ENCODE measurements around the gene ITPRIP.

Gene ITPRIP

DNA sequence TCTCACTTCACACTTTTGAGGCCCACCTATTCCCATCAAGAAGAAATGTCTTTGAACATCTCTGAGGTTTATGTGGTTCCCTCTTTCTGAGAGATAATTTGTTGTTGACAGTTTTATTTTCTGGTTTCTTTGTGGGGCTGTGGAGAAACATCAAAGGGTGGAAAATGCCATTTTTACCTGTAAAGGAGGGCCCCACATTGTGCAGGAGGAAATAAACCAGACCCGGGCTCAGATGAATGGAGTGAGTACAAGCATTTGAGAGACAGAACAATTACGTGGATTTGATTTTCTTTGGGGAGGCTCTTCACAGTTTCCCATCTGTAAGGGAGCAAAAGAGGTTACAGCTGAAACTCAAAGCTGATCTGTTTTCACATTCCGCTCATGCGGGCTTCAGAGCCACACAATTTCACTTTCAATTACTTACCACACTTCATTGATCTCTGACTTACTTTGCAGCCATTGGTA, 29.8 kb downstream of the ITPRIP start:
- TF ChIP-seq, protein P1, sequence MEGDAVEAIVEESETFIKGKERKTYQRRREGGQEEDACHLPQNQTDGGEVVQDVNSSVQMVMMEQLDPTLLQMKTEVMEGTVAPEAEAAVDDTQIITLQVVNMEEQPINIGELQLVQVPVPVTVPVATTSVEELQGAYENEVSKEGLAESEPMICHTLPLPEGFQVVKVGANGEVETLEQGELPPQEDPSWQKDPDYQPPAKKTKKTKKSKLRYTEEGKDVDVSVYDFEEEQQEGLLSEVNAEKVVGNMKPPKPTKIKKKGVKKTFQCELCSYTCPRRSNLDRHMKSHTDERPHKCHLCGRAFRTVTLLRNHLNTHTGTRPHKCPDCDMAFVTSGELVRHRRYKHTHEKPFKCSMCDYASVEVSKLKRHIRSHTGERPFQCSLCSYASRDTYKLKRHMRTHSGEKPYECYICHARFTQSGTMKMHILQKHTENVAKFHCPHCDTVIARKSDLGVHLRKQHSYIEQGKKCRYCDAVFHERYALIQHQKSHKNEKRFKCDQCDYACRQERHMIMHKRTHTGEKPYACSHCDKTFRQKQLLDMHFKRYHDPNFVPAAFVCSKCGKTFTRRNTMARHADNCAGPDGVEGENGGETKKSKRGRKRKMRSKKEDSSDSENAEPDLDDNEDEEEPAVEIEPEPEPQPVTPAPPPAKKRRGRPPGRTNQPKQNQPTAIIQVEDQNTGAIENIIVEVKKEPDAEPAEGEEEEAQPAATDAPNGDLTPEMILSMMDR (conservative IDR thresholded peaks at IDR 0.05; ENCODE audit: low read depth, low read length): no peak
- peak; percentile 37 for DNase-seq (ENCODE audit: low read depth)

DNA sequence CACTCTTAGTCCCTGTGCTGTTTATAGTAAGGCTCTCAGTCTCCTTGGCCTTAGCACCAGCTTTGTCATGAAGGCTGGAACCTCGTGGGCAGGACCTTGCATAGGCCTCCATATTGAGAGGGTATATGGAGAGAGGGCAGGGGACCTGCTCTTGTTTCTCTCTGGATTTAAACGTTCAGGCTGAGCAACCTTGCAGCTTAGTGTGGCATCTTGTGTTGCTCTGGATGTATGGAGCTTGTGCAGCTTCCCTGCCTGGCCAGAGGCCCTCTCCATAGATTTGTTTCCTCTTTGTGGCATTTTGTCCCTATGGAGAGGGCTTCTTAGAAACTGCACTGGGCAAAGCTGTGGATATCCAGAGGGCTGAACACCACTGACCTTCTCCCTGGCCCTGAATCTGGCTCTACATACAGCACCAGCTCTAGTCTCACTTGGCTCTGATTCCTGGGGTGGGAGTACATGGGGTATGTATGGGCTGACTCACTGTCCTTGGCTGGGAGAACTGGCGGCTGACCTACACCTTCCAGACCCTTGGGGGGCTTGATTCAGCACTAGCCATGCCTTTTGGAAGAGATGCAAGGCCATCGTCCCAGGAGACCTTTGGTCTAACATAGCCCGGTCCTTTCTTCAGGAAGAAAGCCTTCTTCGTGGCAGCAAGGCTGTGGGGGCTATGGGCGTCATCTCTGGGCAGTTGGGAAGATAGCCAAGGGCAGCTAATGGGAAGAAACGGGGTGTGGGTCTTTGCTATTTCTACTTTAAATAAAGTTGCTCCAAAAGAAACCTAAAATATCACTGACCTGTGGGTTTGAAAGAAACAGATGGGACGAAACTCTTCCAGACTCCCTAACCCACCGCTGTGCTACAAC, 30.5 kb downstream of the ITPRIP start:
- peak; percentile 63 for DNase-seq (ENCODE audit: low read depth)
- no peak overlapping the region for H3K4me3 ChIP-seq (ENCODE audit: low read depth, low read length)
- TF ChIP-seq, protein P1 (conservative IDR thresholded peaks at IDR 0.05; ENCODE audit: low read depth, low read length): no peak

More for the DNA sequence above, 29.8 kb downstream of the ITPRIP start:
- H3K4me3 ChIP-seq (ENCODE audit: low read depth, low read length): no peak overlapping the region

GRCh38 chr10:104306897-104307296, 31.4 kb downstream of the ITPRIP start:
- H3K4me3 ChIP-seq (ENCODE audit: low read depth, low read length): no peak overlapping the region
- DNase-seq (ENCODE audit: low read depth): peak; percentile 45
- TF ChIP-seq, protein P1 (conservative IDR thresholded peaks at IDR 0.05; ENCODE audit: low read depth, low read length): no peak

DNA sequence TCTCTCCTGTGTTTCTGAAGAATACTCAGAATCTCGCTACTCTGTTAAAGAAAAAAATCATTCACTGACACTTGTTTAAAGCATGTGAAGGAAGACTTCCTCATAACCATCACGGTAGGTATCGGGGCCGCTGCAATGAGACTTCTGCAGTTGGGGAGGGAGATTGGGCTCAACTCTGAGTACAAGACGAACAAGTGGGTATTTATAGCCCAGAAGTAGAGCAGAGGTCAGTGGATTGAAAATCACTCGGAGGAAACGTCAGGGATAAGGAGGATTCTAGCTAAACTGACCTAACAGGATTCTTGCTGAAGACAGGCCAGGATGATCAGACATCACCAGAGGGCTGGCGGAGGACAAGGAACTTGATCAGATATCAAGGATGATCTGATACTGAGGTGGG, 33.3 kb downstream of the ITPRIP start:
- no peak overlapping the region for H3K4me3 ChIP-seq (ENCODE audit: low read depth, low read length)
- DNase-seq (ENCODE audit: low read depth): peak; percentile 54
- TF ChIP-seq, protein P1 (conservative IDR thresholded peaks at IDR 0.05; ENCODE audit: low read depth, low read length): no peak

DNA sequence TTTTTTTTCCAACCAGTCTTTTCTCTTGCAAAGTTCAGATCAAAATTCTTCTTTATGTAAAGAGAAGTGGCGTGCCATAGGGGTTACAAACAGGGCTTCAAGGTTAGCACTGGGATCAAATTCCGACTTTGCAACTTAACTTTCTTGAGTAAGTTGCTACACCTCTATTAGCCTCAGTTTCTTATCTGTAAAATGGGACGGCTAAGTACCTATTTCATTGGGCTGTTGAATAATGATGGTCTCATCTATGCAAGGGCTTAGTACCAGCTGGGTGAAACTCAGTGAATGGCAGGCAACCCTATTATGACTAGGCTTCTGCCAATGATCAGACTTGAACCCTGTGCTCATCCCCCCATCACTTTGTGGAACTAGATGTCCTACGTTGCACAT, 33.9 kb downstream of the ITPRIP start:
- DNase-seq (ENCODE audit: low read depth): peak; percentile 6
- TF ChIP-seq, protein P1 (conservative IDR thresholded peaks at IDR 0.05; ENCODE audit: low read depth, low read length): no peak

DNA sequence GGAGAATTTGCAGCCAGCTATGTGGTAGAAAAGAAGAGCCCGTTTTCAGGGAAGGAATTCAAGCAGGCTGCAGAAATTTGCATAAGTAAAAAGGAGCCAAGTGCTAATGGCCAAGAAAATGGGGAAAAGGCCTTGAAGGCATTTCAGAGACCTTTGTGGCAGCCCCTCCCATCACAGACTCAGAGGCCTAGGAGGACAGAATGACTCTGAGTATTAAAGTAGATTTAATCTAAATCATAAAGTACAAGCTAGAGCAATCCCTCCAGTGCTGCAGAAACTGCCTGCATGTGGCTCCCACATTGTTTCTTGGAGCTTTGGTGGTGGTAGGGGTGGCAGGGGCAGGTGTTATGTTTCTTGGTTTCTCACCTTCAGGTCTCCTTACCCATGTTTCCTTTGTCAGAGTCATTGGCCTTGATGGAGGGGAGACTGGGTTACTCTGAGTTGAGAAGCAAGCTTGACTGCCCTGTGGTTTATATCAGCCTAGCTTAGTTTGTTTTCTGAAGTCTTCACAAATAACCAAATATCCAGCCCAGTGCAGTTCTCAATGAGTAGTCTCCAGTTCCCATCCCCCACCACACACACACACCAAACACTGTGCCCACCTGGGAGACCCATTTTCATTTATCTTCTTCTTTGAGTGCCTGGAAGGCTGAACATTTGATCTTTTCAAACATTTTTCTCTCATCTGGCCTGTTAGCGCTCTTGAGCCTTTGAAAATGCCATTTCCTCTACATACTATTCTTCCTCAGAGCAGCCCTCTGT, 34.5 kb downstream of the ITPRIP start:
- no peak overlapping the region for H3K4me3 ChIP-seq (ENCODE audit: low read depth, low read length)
- TF ChIP-seq, protein P1 (conservative IDR thresholded peaks at IDR 0.05; ENCODE audit: low read depth, low read length): no peak
- DNase-seq (ENCODE audit: low read depth): peak; percentile 12

More for the DNA sequence above, 33.9 kb downstream of the ITPRIP start:
- no peak overlapping the region for H3K4me3 ChIP-seq (ENCODE audit: low read depth, low read length)
